Transverse colon (tissue), 4 donors: ENCODE data around the gene AEN. TPM values are rescaled to one million over a fixed set of nuclear protein-coding genes. Genes with fewer than 3 reads are reported as not detected.

Experiments
- DNase-seq: peaks from one replicate; pipeline ENCODE4 v3.0.0-alpha.2; 2019
- H3K27ac ChIP-seq, 4 donors: fragments of 200-600 bp; sonication (generic); 2 replicates each; pipeline ENCODE4 v1.5.1; 2016 to 2018; ENCODE audit warnings: inconsistent platforms in 4 of 4
- H3K27me3 ChIP-seq: fragments of 200-600 bp; sonication (generic); 2 replicates; pipeline ENCODE4 v1.5.1; 2017; ENCODE audit warnings: inconsistent platforms
- H3K36me3 ChIP-seq, 4 donors: fragments of 200-600 bp; sonication (generic); 2 replicates each; pipeline ENCODE4 v1.5.1; 2017 to 2019; ENCODE audit warnings: inconsistent platforms in 4 of 4
- H3K4me1 ChIP-seq, 4 donors: fragments of 200-600 bp; sonication (generic); 2 replicates each; pipeline ENCODE4 v1.5.1; 2017 to 2020; ENCODE audit warnings: inconsistent platforms in 4 of 4
- H3K4me3 ChIP-seq, 4 donors: fragments of 200-600 bp; sonication (generic); 1 replicate in 1 of 4; 2 replicates in 3 of 4; pipeline versions ENCODE4 v1.5.1 to v1.6.1; 2017 to 2019; ENCODE audit warnings: inconsistent platforms in 4 of 4
- H3K9me3 ChIP-seq, 2 donors: fragments of 200-600 bp; sonication (generic); 2 replicates each; pipeline ENCODE4 v1.5.1; 2017 to 2019; ENCODE audit warnings: inconsistent platforms in 2 of 2
- CTCF ChIP-seq, 5 experiments: fragments of 200-600 bp in 3 of 5; fragments of 450-650 bp in 2 of 5; sonication (generic) in 3 of 5; IDR thresholded peaks; 1 replicate in 2 of 5; 2 replicates in 3 of 5; pipeline ENCODE4 v1.5.1; 2016 to 2017; ENCODE audit warnings: antibody characterized with exemption in 5 of 5, inconsistent platforms in 3 of 5, mild to moderate bottlenecking in 2 of 5, moderate library complexity in 1 of 5
- EP300 ChIP-seq: sonication (generic); formaldehyde crosslinking; IDR thresholded peaks from one replicate; pipeline ENCODE4 v1.6.1; 2017; ENCODE audit warnings: antibody characterized with exemption, low read depth
- POLR2A ChIP-seq: fragments of 450-650 bp; IDR thresholded peaks from one replicate; pipeline ENCODE4 v1.6.1; 2016; ENCODE audit warnings: antibody characterized with exemption, mild to moderate bottlenecking, moderate library complexity
- POLR2AphosphoS5 ChIP-seq, 3 donors: sonication (generic); formaldehyde crosslinking; IDR thresholded peaks; one replicate each; pipeline ENCODE4 v1.6.1; 2016; ENCODE audit warnings: antibody characterized with exemption in 3 of 3
- WGBS, 2 donors: methylation state at CpG; one replicate each; pipeline ENCODE4 v1.1.5; 2018; ENCODE audit warnings: low coverage in 1 of 2; 5-methylcytosine and 5-hydroxymethylcytosine counted together
- in situ Hi-C, 4 donors: fragments of 200-750 bp; cut with MboI; loops; one replicate each; pipeline versions ENCODE4 v1.15.0 to v1.15.1; 2017; ENCODE audit warnings: low sequenced_read_pairs in 3 of 4, low pct_ligation_motif_present in 1 of 4, low pct_unique_long_range_greater_than_20kb in 1 of 4
- intact Hi-C: fragments of 100-400 bp; cut with DNase I; formaldehyde crosslinking; loops from one replicate; pipeline ENCODE4 v1.15.1; 2023; ENCODE audit warnings: low total_unique reads
- total RNA-seq, 4 donors: library from RNA; depleted of rRNA; stranded (reverse); fragments of >200 nt; gene quantifications; one replicate each; pipeline ENCODE4 v1.1.0, GENCODE V29; 2016

The AEN gene
- total RNA-seq, 4 donors from 2014 or later: 1.5 to 22.7 (median 8.7) TPM

GRCh38 chr15:88606070-88606794 lies 14.9 kb upstream of the AEN start:
- WGBS, 2 donors: 28 to 34% methylated on average over 15 to 26 of the region's 26 CpGs
- H3K27me3 ChIP-seq: peaks cover 81% of the 10 kb centered on the region
- DNase-seq: no peak
- peaks cover 0 to 12% (median 2%) of the 10 kb centered on the region in 4 donors for H3K4me1 ChIP-seq
- H3K4me3 ChIP-seq: no peak overlapping the region
- no peaks in the 10 kb centered on the region for H3K36me3 ChIP-seq
- H3K27ac ChIP-seq: no peak overlapping the region
- no peak for TF ChIP-seq EP300
- TF ChIP-seq CTCF (IDR thresholded peaks at IDR 0.05): no peak
- TF ChIP-seq POLR2A: no peak
- TF ChIP-seq POLR2AphosphoS5 (IDR thresholded peaks at IDR 0.05): no peak
- no peaks in the 10 kb centered on the region for H3K9me3 ChIP-seq
- in situ Hi-C loops (loop anchor here in 2 of 4 donors (25.0 kb wide), 1 partner anchor 119 kb away; no protein-coding TSS in a partner anchor), intact Hi-C loops (no loop called here)

- H3K27me3 ChIP-seq: peaks cover 79% of the 10 kb centered on the region
- 50 to 61% methylated on average over 1 of the region's 1 CpG for WGBS, 2 donors
- DNase-seq: no peak
- no peaks in the 10 kb centered on the region for H3K9me3 ChIP-seq
- no peak for TF ChIP-seq EP300
- no peak for TF ChIP-seq CTCF (IDR thresholded peaks at IDR 0.05)
- no peak for TF ChIP-seq POLR2AphosphoS5 (IDR thresholded peaks at IDR 0.05)
- no peak for TF ChIP-seq POLR2A
- H3K36me3 ChIP-seq: no peaks in the 10 kb centered on the region
- H3K4me1 ChIP-seq: peaks cover 0 to 12% (median 2%) of the 10 kb centered on the region in 4 donors
- in situ Hi-C loops: loop anchor here in 2 of 4 donors (25.0 kb wide), 1 partner anchor 121 kb away; no protein-coding TSS in a partner anchor
- no peak overlapping the region for H3K27ac ChIP-seq
- intact Hi-C loops: no loop called here
- no peak overlapping the region for H3K4me3 ChIP-seq
Observed at GRCh38 chr15:88607951-88608350, 13.2 kb upstream of the AEN start.

- in situ Hi-C loops: loop anchor here in 2 of 4 donors (25.0 kb wide), 1 partner anchor 121 kb away; no protein-coding TSS in a partner anchor
- 65 to 73% methylated on average over 2 to 4 of the region's 4 CpGs for WGBS, 2 donors
Observed at GRCh38 chr15:88608607-88609181, 12.4 kb upstream of the AEN start.

More at GRCh38 chr15:88608607-88609181, 12.4 kb upstream of the AEN start:
- intact Hi-C loops: no loop called here
- H3K27ac ChIP-seq: no peak overlapping the region
- H3K36me3 ChIP-seq: no peaks in the 10 kb centered on the region
- peaks cover 71% of the 10 kb centered on the region for H3K27me3 ChIP-seq
- TF ChIP-seq EP300: no peak
- TF ChIP-seq POLR2A: no peak
- TF ChIP-seq POLR2AphosphoS5 (IDR thresholded peaks at IDR 0.05): no peak
- TF ChIP-seq CTCF (IDR thresholded peaks at IDR 0.05): no peak
- H3K9me3 ChIP-seq: no peaks in the 10 kb centered on the region
- H3K4me3 ChIP-seq: no peak overlapping the region
- peaks cover 0 to 12% (median 2%) of the 10 kb centered on the region in 4 donors for H3K4me1 ChIP-seq
- DNase-seq: no peak
